K562 (cell line): Measurements from ENCODE around the gene ANKRD16. TPM values are rescaled to one million over a fixed set of nuclear protein-coding genes. Genes with fewer than 3 reads are reported as not detected.

ENCODE experiments used
- ATAC-seq: fragments of 200-7000 bp; cut with Tn5 transposase; 3 replicates; pipeline ENCODE4 v1.9.1; 2020; ENCODE audit warnings: moderate library complexity
- BruUV-seq: library from RNA; stranded (reverse); fragments of 400-500 nt; replicated peaks from 2 replicates; lab custom pipeline; 2021; lab: Mats Ljungman, UMichigan
- CTCF ChIA-PET: fragments of 300-600 bp; formaldehyde crosslinking; extraction: SDS; loops from one replicate; lab custom pipeline; 2021; ENCODE audit warnings: low intra/inter-chr PET ratio; lab: Yijun Ruan, JAX
- POLR2A ChIA-PET: fragments of 300-600, 350-650 bp; sonication (Branson Sonifier 250); formaldehyde crosslinking; extraction: SDS; loops from one replicate; lab custom pipeline; 2021; ENCODE audit warnings: antibody characterized with exemption, inconsistent platforms; lab: Yijun Ruan, JAX
- DNase-seq, 4 experiments: peaks; one replicate each; pipeline versions ENCODE4 v3.0.0 to v3.0.0-alpha.2; 2011 to 2018; ENCODE audit warnings: low spot score in 3 of 4, mixed read lengths in 3 of 4; ENCODE audit errors: extremely low read depth in 1 of 4
- FAIRE-seq: peaks from 2 replicates; lab custom pipeline; 2011; peaks lifted over from hg19 to GRCh38; lab: Jason Lieb, UNC
- H2AFZ ChIP-seq: 2 replicates; pipeline ENCODE4 v1.6.0; 2011; ENCODE audit warnings: low read depth, low read length, control low read depth, inconsistent platforms
- H3K27ac ChIP-seq: fragments of 200-600 bp; 3 replicates; pipeline ENCODE4 v1.8.0; 2011; ENCODE audit warnings: low read depth, mild to moderate bottlenecking, control low read depth, inconsistent platforms, low read length, moderate library complexity, mixed read lengths; ENCODE audit errors: extremely low read depth
- H3K27me3 ChIP-seq, 2 experiments: fragments of 300-600 bp in 1 of 2; 2 replicates in 1 of 2; 3 replicates in 1 of 2; pipeline versions ENCODE4 v1.6.0 to v1.8.0; 2011; ENCODE audit warnings: inconsistent platforms in 2 of 2, low read length in 2 of 2, mild to moderate bottlenecking in 1 of 2, mixed read lengths in 1 of 2, moderate library complexity in 1 of 2; ENCODE audit not compliant: control insufficient read depth in 2 of 2, insufficient read depth in 2 of 2
- H3K36me3 ChIP-seq: fragments of 300-600 bp; 3 replicates; pipeline ENCODE4 v1.8.0; 2011; ENCODE audit warnings: mild to moderate bottlenecking, low read length, inconsistent platforms; ENCODE audit not compliant: control insufficient read depth, insufficient read depth
- H3K4me1 ChIP-seq, 2 experiments: fragments of 200-600 bp in 1 of 2; replicated peaks in 1 of 2; 2 replicates in 1 of 2; 3 replicates in 1 of 2; pipeline versions ENCODE4 v1.5.1 to v1.8.0; 2011; ENCODE audit warnings: inconsistent platforms in 2 of 2, low read length in 2 of 2, mild to moderate bottlenecking in 1 of 2, mixed read lengths in 1 of 2, moderate library complexity in 1 of 2; ENCODE audit not compliant: control insufficient read depth in 2 of 2, insufficient read depth in 2 of 2
- H3K4me2 ChIP-seq: 2 replicates; pipeline ENCODE4 v1.6.1; 2011; ENCODE audit warnings: low read length, control low read depth, inconsistent platforms, mixed read lengths; ENCODE audit not compliant: insufficient read depth
- H3K4me3 ChIP-seq: fragments of 200-600 bp; sonication (generic), shearing (Covaris generic); 2 replicates; pipeline ENCODE4 v1.5.1; 2016; ENCODE audit warnings: control low read depth, inconsistent platforms
- H3K79me2 ChIP-seq: fragments of 200-600 bp; 3 replicates; pipeline ENCODE4 v1.8.0; 2011; ENCODE audit warnings: low read length, inconsistent platforms; ENCODE audit not compliant: control insufficient read depth, insufficient read depth
- H3K9ac ChIP-seq, 2 experiments: 2 replicates each; pipeline versions ENCODE4 v1.6.0 to v1.6.1; 2011; ENCODE audit warnings: low read depth in 2 of 2, low read length in 2 of 2, control low read depth in 1 of 2, inconsistent platforms in 1 of 2, mild to moderate bottlenecking in 1 of 2, mixed read lengths in 1 of 2; ENCODE audit not compliant: insufficient read depth in 1 of 2
- H3K9me1 ChIP-seq: one replicate; pipeline ENCODE4 v1.6.0; 2011; ENCODE audit warnings: inconsistent platforms, mild to moderate bottlenecking, low read length, moderate library complexity; ENCODE audit not compliant: control insufficient read depth, insufficient read depth
- H3K9me3 ChIP-seq: replicated peaks from 2 replicates; pipeline ENCODE4 v1.5.1; 2011; ENCODE audit warnings: low read depth, low read length, inconsistent platforms; ENCODE audit not compliant: control insufficient read depth, insufficient read depth
- H4K20me1 ChIP-seq: replicated peaks from 2 replicates; pipeline ENCODE4 v1.6.1; 2011; ENCODE audit warnings: low read length, inconsistent platforms, mixed read lengths; ENCODE audit not compliant: control insufficient read depth, insufficient read depth
- ARNT ChIP-seq, 2 experiments: fragments of 450-650 bp; IDR thresholded peaks; 2 replicates each; pipeline ENCODE4 v1.6.1; 2016; ENCODE audit warnings: mild to moderate bottlenecking in 1 of 2
- HNRNPK ChIP-seq: fragments of 200-400 bp; formaldehyde crosslinking; IDR thresholded peaks from one replicate; pipeline ENCODE4 v1.6.1; 2018; ENCODE audit warnings: mild to moderate bottlenecking, low read depth, low read length; ENCODE audit not compliant: poor library complexity, severe bottlenecking
- POLR2G ChIP-seq: fragments of 200-400 bp; formaldehyde crosslinking; IDR thresholded peaks from 2 replicates; pipeline ENCODE4 v1.6.1; 2017; ENCODE audit warnings: low read depth, mild to moderate bottlenecking, antibody characterized with exemption, low read length, moderate library complexity
- WHSC1 ChIP-seq: IDR thresholded peaks from one replicate; pipeline ENCODE4 v1.6.1; 2012; ENCODE audit warnings: low read length, control low read depth, inconsistent platforms
- ZNF324 ChIP-seq: fragments of 250-450 bp; sonication (Bioruptor Pico); IDR thresholded peaks from 2 replicates; pipeline ENCODE4 v1.4.0; 2020; ENCODE audit warnings: mild to moderate bottlenecking
- ZNF780A ChIP-seq: fragments of 250-450 bp; sonication (Bioruptor Pico); IDR thresholded peaks from 2 replicates; pipeline ENCODE4 v1.5.0; 2021; ENCODE audit warnings: mild to moderate bottlenecking
- WGBS: fragments of 100-300 bp; shearing (Covaris generic); methylation state at CpG from one replicate; pipeline ENCODE4 v1.1.6; 2016; ENCODE audit warnings: low coverage, mixed read lengths; ENCODE audit not compliant: insufficient coverage; ENCODE audit errors: missing lambda C conversion rate; 5-methylcytosine and 5-hydroxymethylcytosine counted together
- in situ Hi-C: fragments of 300-500 bp; cut with MboI; formaldehyde crosslinking; loops from 4 replicates; pipeline ENCODE4 v1.15.0; 2018; ENCODE audit warnings: inconsistent platforms, mixed read lengths
- intact Hi-C: fragments of 100-400 bp; cut with micrococcal nuclease; formaldehyde crosslinking; loops from 2 replicates; pipeline ENCODE4 v1.14.2; 2022
- polyA plus RNA-seq, 8 experiments: library from polyadenylated mRNA; depleted of rRNA in 4 of 8; stranded (reverse) in 5 of 8; unstranded in 3 of 8; fragments of >200 nt; fragmentation: Nextera tagmentation in 2 of 8; fragmentation: Illumina TruSeq in 1 of 8; extraction: Ambion mirVana in 2 of 8; extraction: Trizol in 1 of 8; gene quantifications; 2 replicates each; pipeline versions ENCODE4 v1.2.1 to v1.2.3, GENCODE V29; 2011 to 2014; ENCODE audit warnings: inconsistent platforms in 1 of 8, missing spikeins in 1 of 8
- total RNA-seq, 7 experiments: library from RNA; depleted of rRNA in 6 of 7; stranded (reverse); fragments of >200 nt in 6 of 7; fragmentation: Illumina TruSeq in 2 of 7; extraction: Trizol in 2 of 7; gene quantifications; 2 replicates each; pipeline versions ENCODE4 v1.2.1 to v1.2.3, GENCODE V29; 2011 to 2021; ENCODE audit warnings: low replicate concordance in 1 of 7
- TF ChIP-seq, protein P1 (sequence below): fragments of 450-650 bp; IDR thresholded peaks from 2 replicates; pipeline ENCODE4 v1.6.1; 2016; ENCODE audit warnings: borderline replicate concordance
- TF ChIP-seq, protein P2 (sequence below): fragments of 450-650 bp; formaldehyde crosslinking; IDR thresholded peaks from 2 replicates; pipeline ENCODE4 v1.4.0; 2020; ENCODE audit warnings: mild to moderate bottlenecking

The ANKRD16 gene
- total and polyA plus RNA-seq, 9 of the 15 experiments (the other 6 are each of a cell fraction or from before 2014, with no cell fraction given), result 1.5 to 16.0 (median 9.5) TPM

DNA sequence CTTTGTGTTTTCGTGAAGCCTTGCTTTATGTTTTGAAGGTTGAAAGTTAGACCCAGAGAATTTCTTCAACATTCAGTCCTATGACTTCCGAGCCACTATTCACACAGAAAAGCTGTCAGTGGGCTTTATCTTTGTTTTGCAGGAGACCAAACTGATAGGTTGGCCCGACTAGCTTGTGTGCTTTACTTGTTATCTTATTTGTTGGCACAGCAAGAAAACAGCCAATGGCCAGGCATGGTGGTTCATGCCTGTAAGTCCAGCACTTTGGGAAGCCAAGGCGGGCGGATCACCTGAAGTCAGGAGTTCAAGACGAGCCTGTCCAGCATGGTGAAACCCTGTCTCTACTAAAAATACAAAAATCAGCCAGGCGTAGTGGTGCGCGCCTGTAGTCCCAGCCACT lies 60.4 kb downstream of the ANKRD16 start (continued):
- TF ChIP-seq, protein P1, sequence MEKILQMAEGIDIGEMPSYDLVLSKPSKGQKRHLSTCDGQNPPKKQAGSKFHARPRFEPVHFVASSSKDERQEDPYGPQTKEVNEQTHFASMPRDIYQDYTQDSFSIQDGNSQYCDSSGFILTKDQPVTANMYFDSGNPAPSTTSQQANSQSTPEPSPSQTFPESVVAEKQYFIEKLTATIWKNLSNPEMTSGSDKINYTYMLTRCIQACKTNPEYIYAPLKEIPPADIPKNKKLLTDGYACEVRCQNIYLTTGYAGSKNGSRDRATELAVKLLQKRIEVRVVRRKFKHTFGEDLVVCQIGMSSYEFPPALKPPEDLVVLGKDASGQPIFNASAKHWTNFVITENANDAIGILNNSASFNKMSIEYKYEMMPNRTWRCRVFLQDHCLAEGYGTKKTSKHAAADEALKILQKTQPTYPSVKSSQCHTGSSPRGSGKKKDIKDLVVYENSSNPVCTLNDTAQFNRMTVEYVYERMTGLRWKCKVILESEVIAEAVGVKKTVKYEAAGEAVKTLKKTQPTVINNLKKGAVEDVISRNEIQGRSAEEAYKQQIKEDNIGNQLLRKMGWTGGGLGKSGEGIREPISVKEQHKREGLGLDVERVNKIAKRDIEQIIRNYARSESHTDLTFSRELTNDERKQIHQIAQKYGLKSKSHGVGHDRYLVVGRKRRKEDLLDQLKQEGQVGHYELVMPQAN, result no peak
- TF ChIP-seq, all 486 proteins: peak for 48

DNA sequence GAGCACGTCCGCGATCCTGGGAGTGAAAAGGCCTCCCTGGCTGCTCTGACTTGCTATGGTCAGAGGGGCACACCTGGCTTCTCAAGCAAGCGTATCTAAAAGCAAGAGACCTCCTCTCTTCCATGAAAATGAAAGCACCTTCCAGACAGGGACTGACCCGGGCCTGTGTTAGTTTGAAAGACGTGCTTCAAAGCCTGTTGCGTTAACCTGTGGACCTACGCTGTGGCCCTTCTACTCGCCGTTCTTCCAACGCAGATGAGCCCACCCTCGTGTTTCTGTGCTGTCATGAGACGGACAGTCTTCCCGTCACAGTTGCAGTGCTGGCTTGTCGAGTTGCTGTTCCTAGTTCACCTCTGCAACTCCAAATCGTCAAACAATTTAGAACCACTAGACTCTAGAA lies 61.0 kb downstream of the ANKRD16 start:
- ChIA-PET POLR2A (interaction anchor here (0.9 to 2.2 kb wide), 6 partner anchors 11 to 62 kb away, joined by 3 to 6 read pairs (median 4); partner anchors contain the start of genes ANKRD16 and FBH1), CTCF (no interaction called here)
- Histone ChIP-seq H4K20me1 (no peaks in the 10 kb centered on the region), H2AFZ (peak overlapping the region; percentile 96), H3K9me3 (no peaks in the 10 kb centered on the region), H3K79me2 (no peaks in the 10 kb centered on the region), H3K27ac (peak overlapping the region; percentile 56), H3K4me2 (peak overlapping the region; percentile 44; the same call in 1 of the 2 replicates), H3K9ac (peak overlapping the region; percentile 17 to 83; a peak in 3 of 4 replicates), H3K27me3 (no peaks in the 10 kb centered on the region), H3K4me3 (no peak overlapping the region), H3K36me3 (no peaks in the 10 kb centered on the region), H3K9me1 (no peaks in the 10 kb centered on the region), H3K4me1 (peaks cover 14 to 25% of the 10 kb centered on the region in 2 experiments; a peak in 4 of 5 replicates)
- in situ Hi-C loops (no loop called here), intact Hi-C loops (no loop called here)
- DNase-seq (no peak), FAIRE-seq (no peak), ATAC-seq (peak; percentile 50)
- BruUV-seq, result no TSS peak
- 72% methylated on average over 16 of the region's 16 CpGs for WGBS
- TF ChIP-seq, protein P2, sequence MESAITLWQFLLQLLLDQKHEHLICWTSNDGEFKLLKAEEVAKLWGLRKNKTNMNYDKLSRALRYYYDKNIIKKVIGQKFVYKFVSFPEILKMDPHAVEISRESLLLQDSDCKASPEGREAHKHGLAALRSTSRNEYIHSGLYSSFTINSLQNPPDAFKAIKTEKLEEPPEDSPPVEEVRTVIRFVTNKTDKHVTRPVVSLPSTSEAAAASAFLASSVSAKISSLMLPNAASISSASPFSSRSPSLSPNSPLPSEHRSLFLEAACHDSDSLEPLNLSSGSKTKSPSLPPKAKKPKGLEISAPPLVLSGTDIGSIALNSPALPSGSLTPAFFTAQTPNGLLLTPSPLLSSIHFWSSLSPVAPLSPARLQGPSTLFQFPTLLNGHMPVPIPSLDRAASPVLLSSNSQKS (CRISPR knock-in tag), result no peak
- no peak for TF ChIP-seq POLR2G
- TF ChIP-seq ARNT (IDR thresholded peaks at IDR 0.05), result no peak
- no peak for TF ChIP-seq ZNF780A
- no peak for TF ChIP-seq ZNF324
- TF ChIP-seq WHSC1, result no peak
- no peak for TF ChIP-seq HNRNPK
